Measurements from ENCODE around the gene C1orf226.

GRCh38 chr1:162353078-162353477 lies 28.4 kb upstream of the C1orf226 start:
- TF ChIP-seq POLR2AphosphoS5 (IDR thresholded peaks at IDR 0.05; ENCODE audit: borderline replicate concordance, low read depth, low read length) (no peak), EZH2 (IDR thresholded peaks at IDR 0.05) (no peak)

Data from SK-N-MC (cell line).